GM19395 (cell line): Measurements from ENCODE around the gene FKBP15.

Experiments used
- ATAC-seq: cut with Tn5 transposase; IDR thresholded peaks from one replicate; pipeline ENCODE4 v1.9.1; 2021; ENCODE audit warnings: mild to moderate bottlenecking, moderate library complexity; ENCODE audit not compliant: unreplicated experiment

FKBP15 gene

GRCh38 chr9:113184539-113184938 lies 36.5 kb downstream of the FKBP15 start:
- ATAC-seq, result no peak

GRCh38 chr9:113183956-113184488 lies 37.1 kb downstream of the FKBP15 start:
- no peak for ATAC-seq

- ATAC-seq, result no peak
These were observed 39.9 kb downstream of the FKBP15 start for GRCh38 chr9:113181165-113181564.

GRCh38 chr9:113179839-113180238 lies 41.2 kb downstream of the FKBP15 start:
- ATAC-seq, result no peak

GRCh38 chr9:113178087-113178486 lies 43.0 kb downstream of the FKBP15 start:
- ATAC-seq, result no peak

GRCh38 chr9:113177251-113177650 lies 43.8 kb downstream of the FKBP15 start:
- ATAC-seq, result no peak

GRCh38 chr9:113176803-113177202 lies 44.3 kb downstream of the FKBP15 start:
- ATAC-seq, result no peak

GRCh38 chr9:113173341-113173740 lies 47.7 kb downstream of the FKBP15 start:
- no peak for ATAC-seq

- ATAC-seq, result no peak
These were observed 52.3 kb downstream of the FKBP15 start for GRCh38 chr9:113168809-113169208.

GRCh38 chr9:113166039-113166438 lies 55.0 kb downstream of the FKBP15 start:
- no peak for ATAC-seq

- no peak for ATAC-seq
These were observed 56.4 kb downstream of the FKBP15 start for GRCh38 chr9:113164536-113165300.

- no peak for ATAC-seq
These were observed 58.1 kb downstream of the FKBP15 start for GRCh38 chr9:113163001-113163400.

GRCh38 chr9:113160571-113160970 lies 60.5 kb downstream of the FKBP15 start:
- ATAC-seq, result no peak

- no peak for ATAC-seq
These were observed 62.6 kb downstream of the FKBP15 start for GRCh38 chr9:113158446-113158845.

- no peak for ATAC-seq
These were observed 64.2 kb downstream of the FKBP15 start for GRCh38 chr9:113156880-113157279.

- no peak for ATAC-seq
These were observed 65.0 kb downstream of the FKBP15 start for GRCh38 chr9:113155911-113156588.

- no peak for ATAC-seq
These were observed 66.1 kb downstream of the FKBP15 start for GRCh38 chr9:113154946-113155345.

GRCh38 chr9:113154471-113154870 lies 66.6 kb downstream of the FKBP15 start:
- no peak for ATAC-seq

- ATAC-seq, result no peak
These were observed 67.5 kb downstream of the FKBP15 start for GRCh38 chr9:113153599-113153998.

GRCh38 chr9:113152699-113153098 lies 68.4 kb downstream of the FKBP15 start:
- no peak for ATAC-seq

- ATAC-seq, result no peak
These were observed 69.1 kb downstream of the FKBP15 start for GRCh38 chr9:113151696-113152630.
